Mononuclear cell (primary cell): ENCODE measurements around the gene PRCP. TPM values are rescaled to one million over a fixed set of nuclear protein-coding genes. Genes with fewer than 3 reads are reported as not detected.
"Not testable (repeated sequence)": the region's sequence is repeated elsewhere in the genome, so short reads cannot be mapped to it uniquely, and the experiment has no call there.

Experiments used
- H3K27me3 ChIP-seq: 2 replicates; pipeline ENCODE4 v1.6.0; 2011; ENCODE audit warnings: low read length, control low read depth; ENCODE audit not compliant: insufficient read depth
- H3K4me1 ChIP-seq: 2 replicates; pipeline ENCODE4 v1.5.1; 2011; ENCODE audit warnings: mild to moderate bottlenecking, low read length, control low read depth; ENCODE audit not compliant: insufficient read depth
- H3K4me3 ChIP-seq: 2 replicates; pipeline ENCODE4 v1.5.1; 2011; ENCODE audit warnings: mild to moderate bottlenecking, low read length, moderate library complexity
- H3K9me3 ChIP-seq: 2 replicates; pipeline ENCODE4 v1.5.1; 2011; ENCODE audit warnings: low read depth, mild to moderate bottlenecking, control low read depth, low read length
- total RNA-seq: library from RNA; depleted of rRNA; stranded (reverse); fragments of >200 nt; gene quantifications from one replicate; pipeline ENCODE4 v1.2.3, GENCODE V29; 2012

Gene PRCP
- total RNA-seq, 1 donor: 46.7 TPM

- H3K27me3 ChIP-seq: no peaks in the 10 kb centered on the region
- H3K4me1 ChIP-seq: peaks cover 17% of the 10 kb centered on the region
- no peaks in the 10 kb centered on the region for H3K9me3 ChIP-seq
- H3K4me3 ChIP-seq: no peak overlapping the region
These were observed 24.4 kb upstream of the PRCP start for GRCh38 chr11:82924522-82925224.

GRCh38 chr11:82922396-82923173 is 22.4 kb upstream of the PRCP start:
- H3K4me1 ChIP-seq: peaks cover 21% of the 10 kb centered on the region
- not testable (repeated sequence) for H3K27me3 ChIP-seq, H3K4me3 ChIP-seq, H3K9me3 ChIP-seq

- H3K9me3 ChIP-seq, H3K4me3 ChIP-seq, H3K27me3 ChIP-seq: not testable (repeated sequence)
- peaks cover 21% of the 10 kb centered on the region for H3K4me1 ChIP-seq
These were observed 20.0 kb upstream of the PRCP start for GRCh38 chr11:82920227-82920626.

DNA sequence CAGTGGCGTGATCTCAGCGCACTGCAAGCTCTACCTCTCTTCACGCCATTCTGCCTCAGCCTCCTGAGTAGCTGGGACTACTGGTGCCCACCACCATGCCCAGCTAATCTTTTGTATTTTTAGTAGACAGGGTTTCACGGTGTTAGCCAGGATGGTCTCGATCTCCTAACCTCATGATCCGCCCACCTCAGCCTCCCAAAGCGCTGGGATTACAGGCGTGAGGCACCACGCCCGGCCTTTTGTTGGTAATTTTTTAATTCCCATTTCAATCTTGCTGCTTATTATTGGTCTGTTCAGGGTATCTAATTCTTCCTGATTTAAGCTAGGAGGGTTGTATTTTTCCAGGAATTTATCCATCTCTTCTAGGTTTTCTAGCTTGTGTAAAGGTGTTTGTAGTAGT is 19.6 kb upstream of the PRCP start:
- peaks cover 21% of the 10 kb centered on the region for H3K4me1 ChIP-seq
- not testable (repeated sequence) for H3K27me3 ChIP-seq, H3K9me3 ChIP-seq, H3K4me3 ChIP-seq

- Histone ChIP-seq H3K4me1 (peaks cover 13% of the 10 kb centered on the region), H3K9me3 (no peaks in the 10 kb centered on the region), H3K27me3 (no peaks in the 10 kb centered on the region), H3K4me3 (no peak overlapping the region)
These were observed 8.9 kb upstream of the PRCP start for GRCh38 chr11:82909015-82909640.

GRCh38 chr11:82908311-82908710 is 8.1 kb upstream of the PRCP start:
- Histone ChIP-seq H3K4me3 (no peak overlapping the region), H3K4me1 (peaks cover 13% of the 10 kb centered on the region), H3K9me3 (no peaks in the 10 kb centered on the region), H3K27me3 (no peaks in the 10 kb centered on the region)

DNA sequence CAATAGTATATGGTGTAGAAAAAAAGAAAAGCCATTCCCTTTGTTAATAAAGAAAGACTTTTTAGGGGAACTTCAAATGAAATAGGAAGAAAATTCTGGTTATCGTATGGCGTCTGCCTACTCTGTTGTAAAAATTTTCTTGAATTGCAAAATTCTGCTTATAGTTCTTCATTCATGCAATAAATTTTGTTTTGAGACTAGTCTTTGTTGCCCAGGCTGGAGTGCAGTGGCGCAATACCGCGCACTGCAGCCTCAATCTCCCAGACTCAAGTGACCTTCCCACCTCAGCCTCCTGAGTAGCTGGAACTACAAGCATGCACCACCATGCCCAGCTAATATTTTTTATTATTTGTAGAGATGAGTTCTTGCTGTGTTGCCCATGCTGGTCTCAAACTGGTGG is 7.1 kb upstream of the PRCP start:
- Histone ChIP-seq H3K4me3 (no peak overlapping the region), H3K27me3 (no peaks in the 10 kb centered on the region), H3K4me1 (peaks cover 14% of the 10 kb centered on the region), H3K9me3 (no peaks in the 10 kb centered on the region)

- H3K4me3 ChIP-seq: no peak overlapping the region
- H3K27me3 ChIP-seq: no peaks in the 10 kb centered on the region
- H3K4me1 ChIP-seq: peaks cover 19% of the 10 kb centered on the region
These were observed 6.7 kb upstream of the PRCP start for GRCh38 chr11:82906931-82907330.

DNA sequence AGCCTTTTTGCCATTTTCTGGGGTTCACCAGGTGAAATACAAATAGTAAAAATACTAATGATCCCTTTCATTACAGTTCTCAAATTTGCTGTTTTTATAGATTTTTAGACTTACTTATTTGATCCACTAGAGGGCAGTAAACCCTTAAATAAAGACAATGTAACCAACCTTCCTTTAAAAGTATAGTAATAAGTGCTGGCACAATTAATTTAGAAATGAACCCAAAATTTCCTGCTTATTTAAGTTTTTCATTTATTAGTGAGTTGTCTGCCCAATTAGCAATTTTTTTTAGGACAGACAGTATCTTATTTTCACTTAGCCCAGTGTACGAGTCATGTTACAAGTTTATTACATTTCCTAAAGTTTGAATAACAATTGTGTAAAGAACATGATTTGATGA is 6.0 kb upstream of the PRCP start:
- H3K9me3 ChIP-seq: no peaks in the 10 kb centered on the region
- no peak overlapping the region for H3K4me3 ChIP-seq
- peaks cover 23% of the 10 kb centered on the region for H3K4me1 ChIP-seq
- H3K27me3 ChIP-seq: no peaks in the 10 kb centered on the region

More at GRCh38 chr11:82906931-82907330, 6.7 kb upstream of the PRCP start:
- no peaks in the 10 kb centered on the region for H3K9me3 ChIP-seq

- no peak overlapping the region for H3K4me3 ChIP-seq
- no peaks in the 10 kb centered on the region for H3K27me3 ChIP-seq
- H3K4me1 ChIP-seq: peaks cover 34% of the 10 kb centered on the region
- H3K9me3 ChIP-seq: no peaks in the 10 kb centered on the region
These were observed 3.8 kb upstream of the PRCP start for GRCh38 chr11:82903843-82904586.

GRCh38 chr11:82902880-82903279 is 2.6 kb upstream of the PRCP start:
- Histone ChIP-seq H3K27me3 (no peaks in the 10 kb centered on the region), H3K4me1 (peaks cover 39% of the 10 kb centered on the region), H3K9me3 (no peaks in the 10 kb centered on the region), H3K4me3 (no peak overlapping the region)

DNA sequence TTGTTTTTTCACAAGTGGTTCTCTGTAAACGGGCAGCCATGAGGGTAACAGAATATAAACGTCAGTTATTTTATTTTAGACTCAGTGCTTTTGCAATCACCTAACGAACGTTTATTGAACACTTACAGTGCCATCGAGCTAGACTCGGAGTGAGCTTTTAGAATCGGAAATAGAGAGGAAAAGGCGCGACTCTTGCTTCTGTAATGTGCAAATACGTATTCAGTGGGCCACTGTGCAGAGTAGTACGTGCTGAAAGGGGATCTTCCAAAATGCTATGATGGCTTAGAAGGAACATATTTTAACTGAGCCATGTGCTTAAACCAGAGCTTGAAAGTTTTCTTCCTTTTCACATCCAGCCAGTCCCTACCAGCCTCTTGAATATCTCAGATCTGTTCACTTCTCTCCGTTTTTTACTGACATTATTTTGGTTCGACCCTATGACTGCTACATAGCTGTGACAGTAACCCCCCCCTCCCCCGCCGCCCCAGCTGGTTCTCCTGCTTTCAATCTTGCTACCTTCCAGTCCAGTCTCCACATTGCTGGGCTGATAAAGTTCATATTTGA is 1.8 kb upstream of the PRCP start:
- H3K9me3 ChIP-seq: no peaks in the 10 kb centered on the region
- H3K27me3 ChIP-seq: no peaks in the 10 kb centered on the region
- H3K4me1 ChIP-seq: peaks cover 38% of the 10 kb centered on the region
- H3K4me3 ChIP-seq: peak overlapping the region; percentile 55

GRCh38 chr11:82901165-82901921 is 1.1 kb upstream of the PRCP start, which contains the start of gene DDIAS:
Gene DDIAS, plus strand, starts transcription at chr11:82901736. Its CDS starts 13,003 bp downstream, at chr11:82914739.
- H3K4me3 ChIP-seq: peak within 1 kb of the TSS; percentile 55
- H3K9me3 ChIP-seq: no peaks in the 10 kb centered on the region
- H3K27me3 ChIP-seq: no peaks in the 10 kb centered on the region
- peaks cover 42% of the 10 kb centered on the region for H3K4me1 ChIP-seq

DNA sequence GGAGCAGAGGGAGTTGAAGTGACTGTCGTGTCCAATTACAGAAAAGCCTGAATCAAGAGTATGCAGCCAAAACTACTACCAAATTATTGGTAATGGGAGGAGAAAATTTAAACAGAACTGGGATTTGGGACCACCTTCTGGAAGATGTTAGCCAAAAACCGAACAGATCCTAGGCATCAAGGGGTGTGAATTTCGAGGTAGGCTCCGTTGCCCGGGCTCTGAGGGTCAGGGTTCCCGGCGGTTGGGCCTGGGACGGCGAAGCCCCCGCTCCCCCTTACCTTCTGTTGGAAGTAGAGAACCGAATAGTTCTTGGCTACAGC is 313 bp downstream of the PRCP start:
- no peaks in the 10 kb centered on the region for H3K27me3 ChIP-seq
- peak overlapping the region; percentile 55 for H3K4me3 ChIP-seq
- peaks cover 56% of the 10 kb centered on the region for H3K4me1 ChIP-seq
- H3K9me3 ChIP-seq: no peaks in the 10 kb centered on the region
